Ovary (tissue), 3 donors: Measurements from ENCODE around the gene ZNF513.

Experiments used
- CTCF ChIP-seq, 3 donors: fragments of 450-650 bp in 2 of 3; fragments of 200-600 bp in 1 of 3; IDR thresholded peaks; one replicate each; pipeline versions ENCODE4 v1.5.1 to v1.8.0; 2016 to 2022; ENCODE audit warnings: antibody characterized with exemption in 3 of 3, mild to moderate bottlenecking in 1 of 3
- EP300 ChIP-seq: sonication (generic); formaldehyde crosslinking; IDR thresholded peaks from one replicate; pipeline ENCODE4 v1.6.1; 2017; ENCODE audit warnings: antibody characterized with exemption
- POLR2A ChIP-seq: fragments of 450-650 bp; IDR thresholded peaks from one replicate; pipeline ENCODE4 v1.6.1; 2017; ENCODE audit warnings: antibody characterized with exemption, mild to moderate bottlenecking, moderate library complexity
- donor health status: DM: no; HTN: no; CAD: no.

- no peak for TF ChIP-seq CTCF (IDR thresholded peaks at IDR 0.05)
- no peak for TF ChIP-seq POLR2A
- TF ChIP-seq EP300 = no peak
Measured at GRCh38 chr2:27393225-27393624, 12.7 kb upstream of the ZNF513 start.
